AML-193 (cell line): ENCODE measurements around the gene SFXN5.

ENCODE experiments used
- DNase-seq, 2 experiments: peaks; one replicate each; lab custom pipeline; 2025; lab: John Stamatoyannopoulos, UW

SFXN5 gene

GRCh38 chr2:72994282-72994990 is 77.1 kb downstream of the SFXN5 start:
- no peak for DNase-seq

GRCh38 chr2:72993933-72994280 is 77.6 kb downstream of the SFXN5 start:
- DNase-seq = no peak

GRCh38 chr2:72993147-72993932 is 78.2 kb downstream of the SFXN5 start:
- DNase-seq = peak; percentile 0 to 34

GRCh38 chr2:72992734-72993102 is 78.8 kb downstream of the SFXN5 start:
- no peak for DNase-seq

GRCh38 chr2:72991980-72992733 is 79.4 kb downstream of the SFXN5 start:
- DNase-seq = no peak

GRCh38 chr2:72991439-72991725 is 80.1 kb downstream of the SFXN5 start:
- no peak for DNase-seq

- no peak for DNase-seq
Observed at GRCh38 chr2:72990695-72991438, 80.6 kb downstream of the SFXN5 start.

- DNase-seq = no peak
Observed at GRCh38 chr2:72989770-72990556, 81.5 kb downstream of the SFXN5 start.

- no peak for DNase-seq
Observed at GRCh38 chr2:72988726-72989273, 82.7 kb downstream of the SFXN5 start.

- no peak for DNase-seq
Observed at GRCh38 chr2:72988041-72988440, 83.5 kb downstream of the SFXN5 start.

- DNase-seq = no peak
Observed at GRCh38 chr2:72985891-72986683, 85.4 kb downstream of the SFXN5 start.

GRCh38 chr2:72985136-72985535 is 86.4 kb downstream of the SFXN5 start:
- no peak for DNase-seq

GRCh38 chr2:72984172-72984671 is 87.3 kb downstream of the SFXN5 start:
- DNase-seq = no peak

- DNase-seq = no peak
Observed at GRCh38 chr2:72983500-72984161, 87.9 kb downstream of the SFXN5 start.

- no peak for DNase-seq
Observed at GRCh38 chr2:72982781-72983499, 88.6 kb downstream of the SFXN5 start.

GRCh38 chr2:72982219-72982618 is 89.3 kb downstream of the SFXN5 start:
- DNase-seq = no peak

- DNase-seq = no peak
Observed at GRCh38 chr2:72981536-72981935, 90.0 kb downstream of the SFXN5 start.

- no peak for DNase-seq
Observed at GRCh38 chr2:72980535-72981217, 90.8 kb downstream of the SFXN5 start.
